Uterus (tissue), 4 donors: ENCODE data around the gene TOR2A. TPM values are rescaled to one million over a fixed set of nuclear protein-coding genes. Genes with fewer than 3 reads are reported as not detected.

ENCODE experiments used
- DNase-seq, 2 donors: peaks; one replicate each; pipeline ENCODE4 v3.0.0-alpha.2; 2019 to 2020
- H3K27ac ChIP-seq, 2 donors: fragments of 200-600 bp; sonication (generic); 1 replicate in 1 of 2; 2 replicates in 1 of 2; pipeline ENCODE4 v1.5.1; 2016 to 2018
- H3K27me3 ChIP-seq, 2 donors: fragments of 200-600 bp; sonication (generic); one replicate each; pipeline ENCODE4 v1.5.1; 2018 to 2019; ENCODE audit warnings: control low read depth in 1 of 2
- H3K36me3 ChIP-seq, 2 donors: fragments of 200-600 bp; sonication (generic); one replicate each; pipeline ENCODE4 v1.5.1; 2019; ENCODE audit warnings: control low read depth in 1 of 2
- H3K4me1 ChIP-seq, 2 donors: fragments of 200-600 bp; sonication (generic); one replicate each; pipeline ENCODE4 v1.5.1; 2018 to 2019; ENCODE audit warnings: control low read depth in 1 of 2
- H3K4me3 ChIP-seq, 2 donors: fragments of 200-600 bp; sonication (generic); 1 replicate in 1 of 2; 2 replicates in 1 of 2; pipeline ENCODE4 v1.5.1; 2018 to 2019; ENCODE audit warnings: mild to moderate bottlenecking in 1 of 2
- H3K9me3 ChIP-seq, 2 donors: fragments of 200-600 bp; sonication (generic); one replicate each; pipeline ENCODE4 v1.5.1; 2019; ENCODE audit warnings: control low read depth in 1 of 2
- POLR2A ChIP-seq, 2 donors: fragments of 450-650 bp; IDR thresholded peaks; one replicate each; pipeline ENCODE4 v1.6.1; 2016; ENCODE audit warnings: antibody characterized with exemption in 2 of 2, mild to moderate bottlenecking in 1 of 2, moderate library complexity in 1 of 2
- intact Hi-C: fragments of 100-400 bp; cut with DNase I; formaldehyde crosslinking; loops from one replicate; pipeline ENCODE4 v1.15.1; 2023; ENCODE audit warnings: low total_unique reads
- total RNA-seq, 4 donors: library from RNA; depleted of rRNA in 3 of 4; stranded (reverse); fragments of >200 nt in 3 of 4; gene quantifications; one replicate each; pipeline versions ENCODE4 v1.1.0 to v1.2.4, GENCODE V29; 2014 to 2023
- TF ChIP-seq, protein P1 (sequence below), 4 experiments: fragments of 200-600 bp in 2 of 4; fragments of 450-650 bp in 2 of 4; sonication (generic) in 2 of 4; IDR thresholded peaks; one replicate each; pipeline ENCODE4 v1.5.1; 2016 to 2019; ENCODE audit warnings: antibody characterized with exemption in 4 of 4, mild to moderate bottlenecking in 2 of 4, moderate library complexity in 1 of 4
- donor health status: DM: yes; HTN: yes; CAD: no.

The TOR2A gene
- total RNA-seq, 4 donors from 2014 or later, result 2.0 to 73.8 (median 7.0) TPM

DNA sequence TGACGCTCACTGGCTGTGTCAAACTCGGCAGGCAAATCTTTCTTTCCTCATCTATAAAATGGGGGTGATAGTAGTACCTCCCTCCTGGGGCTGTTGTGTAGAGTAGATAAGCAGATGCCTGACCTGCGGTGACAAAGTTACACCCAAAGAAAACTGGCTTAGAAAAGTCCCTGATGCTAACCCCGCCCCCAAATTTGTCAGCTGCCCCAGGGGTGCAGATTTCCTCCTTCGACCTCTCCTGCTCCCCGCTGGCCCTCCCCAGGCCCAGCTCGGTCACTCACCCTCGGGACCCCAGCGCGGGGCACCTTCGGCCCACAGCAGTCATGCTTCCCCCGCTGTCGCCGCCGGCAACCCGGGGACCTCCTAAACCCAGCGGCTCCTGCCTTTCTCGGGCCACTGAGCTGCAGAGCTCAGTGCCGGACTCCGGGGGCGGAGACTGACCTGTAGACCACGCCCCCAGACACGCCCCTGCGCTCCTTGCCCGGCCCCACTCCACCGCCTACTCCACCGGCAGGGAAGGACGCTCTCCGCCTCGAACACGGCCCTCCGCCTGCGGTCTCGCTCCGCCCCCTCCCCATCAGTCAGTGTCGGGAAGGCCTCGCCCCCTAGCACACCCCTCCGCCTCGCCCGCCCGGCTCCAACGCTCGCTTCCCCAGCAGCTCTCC lies 35.9 kb upstream of the TOR2A start:
- DNase-seq, result peak; percentile 99
- intact Hi-C loops, result no loop called here
- H3K9me3 ChIP-seq, result no peaks in the 10 kb centered on the region
- no peaks in the 10 kb centered on the region for H3K36me3 ChIP-seq
- peak overlapping the region; percentile 65 to 68 for H3K27ac ChIP-seq
- TF ChIP-seq, protein P1, sequence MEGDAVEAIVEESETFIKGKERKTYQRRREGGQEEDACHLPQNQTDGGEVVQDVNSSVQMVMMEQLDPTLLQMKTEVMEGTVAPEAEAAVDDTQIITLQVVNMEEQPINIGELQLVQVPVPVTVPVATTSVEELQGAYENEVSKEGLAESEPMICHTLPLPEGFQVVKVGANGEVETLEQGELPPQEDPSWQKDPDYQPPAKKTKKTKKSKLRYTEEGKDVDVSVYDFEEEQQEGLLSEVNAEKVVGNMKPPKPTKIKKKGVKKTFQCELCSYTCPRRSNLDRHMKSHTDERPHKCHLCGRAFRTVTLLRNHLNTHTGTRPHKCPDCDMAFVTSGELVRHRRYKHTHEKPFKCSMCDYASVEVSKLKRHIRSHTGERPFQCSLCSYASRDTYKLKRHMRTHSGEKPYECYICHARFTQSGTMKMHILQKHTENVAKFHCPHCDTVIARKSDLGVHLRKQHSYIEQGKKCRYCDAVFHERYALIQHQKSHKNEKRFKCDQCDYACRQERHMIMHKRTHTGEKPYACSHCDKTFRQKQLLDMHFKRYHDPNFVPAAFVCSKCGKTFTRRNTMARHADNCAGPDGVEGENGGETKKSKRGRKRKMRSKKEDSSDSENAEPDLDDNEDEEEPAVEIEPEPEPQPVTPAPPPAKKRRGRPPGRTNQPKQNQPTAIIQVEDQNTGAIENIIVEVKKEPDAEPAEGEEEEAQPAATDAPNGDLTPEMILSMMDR (IDR thresholded peaks at IDR 0.05), result peak in 1 of 4 experiments; percentile 14
- TF ChIP-seq POLR2A (IDR thresholded peaks at IDR 0.05), result peak; percentile 64 to 79
- peaks cover 0 to 12% of the 10 kb centered on the region in 2 donors for H3K4me1 ChIP-seq
- no peaks in the 10 kb centered on the region for H3K27me3 ChIP-seq
- H3K4me3 ChIP-seq, result peak overlapping the region; percentile 42 to 46

DNA sequence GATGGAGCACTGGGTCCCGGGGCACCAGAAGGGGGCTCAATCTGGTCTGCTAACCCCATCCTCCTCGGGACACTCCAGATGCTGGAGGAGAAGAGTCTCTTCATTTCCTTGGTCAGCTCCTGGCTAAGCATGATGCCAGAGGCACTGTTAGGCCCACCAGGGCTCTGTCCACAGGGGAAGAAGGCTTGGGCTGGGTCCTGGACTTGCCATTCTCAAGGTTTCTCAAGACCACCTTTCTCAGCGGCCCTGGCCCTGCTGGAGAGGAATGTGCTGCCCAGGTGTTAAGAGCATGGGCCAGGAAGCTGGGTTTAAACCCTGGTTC lies 35.5 kb upstream of the TOR2A start:
- TF ChIP-seq POLR2A (IDR thresholded peaks at IDR 0.05), result no peak
- TF ChIP-seq, protein P1 (IDR thresholded peaks at IDR 0.05), result no peak
- H3K27me3 ChIP-seq, result no peaks in the 10 kb centered on the region
- no peaks in the 10 kb centered on the region for H3K36me3 ChIP-seq
- peak overlapping the region; percentile 63 to 68 for H3K27ac ChIP-seq
- DNase-seq, result no peak
- peak overlapping the region; percentile 42 to 46 for H3K4me3 ChIP-seq
- no peaks in the 10 kb centered on the region for H3K9me3 ChIP-seq
- H3K4me1 ChIP-seq, result peaks cover 0 to 12% of the 10 kb centered on the region in 2 donors
- intact Hi-C loops, result no loop called here

GRCh38 chr9:127769929-127770582 lies 35.0 kb upstream of the TOR2A start:
- peak overlapping the region; percentile 63 to 68 for H3K27ac ChIP-seq
- H3K9me3 ChIP-seq, result no peaks in the 10 kb centered on the region
- H3K4me3 ChIP-seq, result peak overlapping the region in 1 of 2 donors; percentile 46
- TF ChIP-seq, protein P1 (IDR thresholded peaks at IDR 0.05), result no peak
- TF ChIP-seq POLR2A (IDR thresholded peaks at IDR 0.05), result no peak
- intact Hi-C loops, result no loop called here
- DNase-seq, result no peak
- H3K4me1 ChIP-seq, result peaks cover 0 to 12% of the 10 kb centered on the region in 2 donors
- no peaks in the 10 kb centered on the region for H3K27me3 ChIP-seq
- H3K36me3 ChIP-seq, result no peaks in the 10 kb centered on the region

GRCh38 chr9:127769101-127769500 lies 34.0 kb upstream of the TOR2A start:
- Histone ChIP-seq H3K9me3 (no peaks in the 10 kb centered on the region), H3K27ac (peak overlapping the region; percentile 63 to 68), H3K4me1 (peaks cover 0 to 12% of the 10 kb centered on the region in 2 donors), H3K36me3 (no peaks in the 10 kb centered on the region), H3K27me3 (no peaks in the 10 kb centered on the region), H3K4me3 (no peak overlapping the region)
- no peak for DNase-seq
- intact Hi-C loops, result no loop called here
- TF ChIP-seq, protein P1 (IDR thresholded peaks at IDR 0.05), result no peak
- no peak for TF ChIP-seq POLR2A (IDR thresholded peaks at IDR 0.05)

GRCh38 chr9:127768698-127769097 lies 33.6 kb upstream of the TOR2A start:
- Histone ChIP-seq H3K4me1 (peaks cover 0 to 12% of the 10 kb centered on the region in 2 donors), H3K27ac (peak overlapping the region; percentile 63 to 68), H3K9me3 (no peaks in the 10 kb centered on the region), H3K27me3 (no peaks in the 10 kb centered on the region), H3K36me3 (no peaks in the 10 kb centered on the region), H3K4me3 (no peak overlapping the region)
- TF ChIP-seq, protein P1 (IDR thresholded peaks at IDR 0.05), result no peak
- no peak for TF ChIP-seq POLR2A (IDR thresholded peaks at IDR 0.05)
- intact Hi-C loops, result no loop called here
- DNase-seq, result no peak
